HCT116 (cell line): Measurements from ENCODE around the gene PNPLA2. TPM values are rescaled to one million over a fixed set of nuclear protein-coding genes. Genes with fewer than 3 reads are reported as not detected.

Source experiments
- ATAC-seq: fragments of 200-7000 bp; cut with Tn5 transposase; 2 replicates; pipeline ENCODE4 v1.9.1; 2020; ENCODE audit warnings: mild to moderate bottlenecking, moderate library complexity
- BruUV-seq: library from RNA; stranded (reverse); fragments of 400-500 nt; replicated peaks from 2 replicates; lab custom pipeline; 2021; lab: Mats Ljungman, UMichigan
- CTCF ChIA-PET: fragments of 300-600 bp; sonication (Branson Sonifier 250); formaldehyde crosslinking; loops from one replicate; lab custom pipeline; 2021; ENCODE audit warnings: antibody characterized with exemption; lab: Charles Lee
- POLR2A ChIA-PET: fragments of 300-600, 350-600 bp; sonication (Branson Sonifier 250); formaldehyde crosslinking; loops from one replicate; lab custom pipeline; 2021; ENCODE audit warnings: antibody characterized with exemption; lab: Charles Lee
- RAD21 ChIA-PET, 2 experiments: fragments of 300-600 bp; sonication (Branson Sonifier 250); formaldehyde crosslinking; loops; one replicate each; lab custom pipeline; 2023; ENCODE audit warnings: low total read pairs in 2 of 2; ENCODE audit not compliant: uncharacterized antibody in 2 of 2, unreplicated experiment in 2 of 2, low non-redundant PET in 1 of 2; lab: Charles Lee
- DNase-seq: peaks from one replicate; pipeline ENCODE4 v3.0.0-alpha.2; 2010; ENCODE audit warnings: low read depth, low spot score
- H2AFZ ChIP-seq: fragments of 200-600 bp; shearing (Covaris generic), sonication (generic); 2 replicates; pipeline ENCODE4 v1.6.1; 2017; ENCODE audit warnings: low read depth, mixed run types, mixed read lengths, antibody characterized with exemption, low read length; ENCODE audit not compliant: poor library complexity, severe bottlenecking
- H3K27ac ChIP-seq: 2 replicates; pipeline ENCODE4 v1.5.1; 2012; ENCODE audit warnings: low read depth, low read length
- H3K27me3 ChIP-seq: fragments of 200-600 bp; sonication (generic); 2 replicates; pipeline ENCODE4 v1.6.1; 2016; ENCODE audit warnings: mixed run types, low read length, mixed read lengths; ENCODE audit not compliant: insufficient read depth
- H3K36me3 ChIP-seq, 2 experiments: fragments of 200-500 bp in 1 of 2; fragments of 200-600 bp in 1 of 2; sonication (Bioruptor generic) in 1 of 2; sonication (generic) in 1 of 2; 2 replicates each; pipeline versions ENCODE4 v1.5.1 to v1.6.1; 2014 to 2016; ENCODE audit warnings: low read length in 2 of 2, inconsistent platforms in 1 of 2, mixed read lengths in 1 of 2, mixed run types in 1 of 2; ENCODE audit not compliant: insufficient read depth in 2 of 2, control insufficient read depth in 1 of 2
- H3K4me1 ChIP-seq, 2 experiments: fragments of 200-600 bp in 1 of 2; sonication (generic) in 1 of 2; 2 replicates each; pipeline versions ENCODE4 v1.5.1 to v1.6.1; 2012 to 2017; ENCODE audit warnings: low read length in 2 of 2, inconsistent platforms in 1 of 2, mild to moderate bottlenecking in 1 of 2, mixed read lengths in 1 of 2, mixed run types in 1 of 2, moderate library complexity in 1 of 2; ENCODE audit not compliant: insufficient read depth in 2 of 2, control insufficient read depth in 1 of 2
- H3K4me2 ChIP-seq: fragments of 200-600 bp; sonication (generic); 2 replicates; pipeline ENCODE4 v1.6.1; 2017; ENCODE audit warnings: mixed run types, low read length, mixed read lengths
- H3K4me3 ChIP-seq, 2 experiments: fragments of 200-600 bp in 1 of 2; sonication (generic) in 1 of 2; replicated peaks in 1 of 2; 2 replicates each; pipeline ENCODE4 v1.5.1; 2011 to 2016; ENCODE audit warnings: low read length in 2 of 2, control low read depth in 1 of 2, low read depth in 1 of 2, mild to moderate bottlenecking in 1 of 2, mixed read lengths in 1 of 2, mixed run types in 1 of 2
- H3K79me2 ChIP-seq: fragments of 200-600 bp; sonication (generic); 2 replicates; pipeline ENCODE4 v1.6.1; 2017; ENCODE audit warnings: mild to moderate bottlenecking, mixed run types, low read length, moderate library complexity, mixed read lengths; ENCODE audit not compliant: insufficient read depth
- H3K9ac ChIP-seq: fragments of 200-600 bp; sonication (generic); 2 replicates; pipeline ENCODE4 v1.6.1; 2016; ENCODE audit warnings: low read length, mixed read lengths
- H3K9me2 ChIP-seq: fragments of 200-600 bp; sonication (generic), shearing (Covaris generic); 2 replicates; pipeline ENCODE4 v1.6.1; 2017; ENCODE audit warnings: mixed run types, mild to moderate bottlenecking, moderate library complexity; ENCODE audit not compliant: insufficient read depth
- H3K9me3 ChIP-seq, 2 experiments: fragments of 200-500 bp in 1 of 2; fragments of 200-600 bp in 1 of 2; sonication (Bioruptor generic) in 1 of 2; sonication (generic) in 1 of 2; 2 replicates each; pipeline ENCODE4 v1.6.1; 2014 to 2017; ENCODE audit warnings: low read length in 2 of 2, mixed read lengths in 2 of 2, inconsistent platforms in 1 of 2, low read depth in 1 of 2, mild to moderate bottlenecking in 1 of 2, mixed run types in 1 of 2, moderate library complexity in 1 of 2; ENCODE audit not compliant: control insufficient read depth in 1 of 2, insufficient read depth in 1 of 2
- H4K20me1 ChIP-seq: fragments of 200-600 bp; sonication (generic), shearing (Covaris generic); 2 replicates; pipeline ENCODE4 v1.6.1; 2017; ENCODE audit warnings: mixed run types, mild to moderate bottlenecking, moderate library complexity; ENCODE audit not compliant: insufficient read depth
- CBX3 ChIP-seq: IDR thresholded peaks from 2 replicates; pipeline ENCODE4 v1.6.1; 2012; ENCODE audit warnings: low read depth
- CTCF ChIP-seq, 3 experiments: fragments of 200-600 bp in 1 of 3; sonication (generic) in 1 of 3; IDR thresholded peaks in 2 of 3; conservative IDR thresholded peaks in 1 of 3; 2 replicates each; pipeline ENCODE4 v1.5.1; 2012 to 2017; ENCODE audit warnings: low read depth in 2 of 3, low read length in 2 of 3, antibody characterized with exemption in 1 of 3, borderline replicate concordance in 1 of 3, control low read depth in 1 of 3, mild to moderate bottlenecking in 1 of 3, mixed read lengths in 1 of 3, mixed run types in 1 of 3, moderate library complexity in 1 of 3; ENCODE audit not compliant: insufficient read depth in 1 of 3
- FOSL1 ChIP-seq: IDR thresholded peaks from 2 replicates; pipeline ENCODE4 v1.6.1; 2012; ENCODE audit warnings: low read depth
- SP1 ChIP-seq: IDR thresholded peaks from 2 replicates; pipeline ENCODE4 v1.6.1; 2012; ENCODE audit warnings: low read depth
- SRF ChIP-seq: IDR thresholded peaks from 2 replicates; pipeline ENCODE4 v1.6.1; 2012; ENCODE audit warnings: low read depth
- TCF7L2 ChIP-seq: IDR thresholded peaks from 2 replicates; pipeline ENCODE4 v1.7.0; 2011; ENCODE audit warnings: borderline replicate concordance, inconsistent platforms; ENCODE audit not compliant: insufficient read depth, insufficient read length; ENCODE audit errors: extremely low read depth
- YY1 ChIP-seq: IDR thresholded peaks from 2 replicates; pipeline ENCODE4 v1.6.1; 2011; ENCODE audit warnings: low read length, low read depth, moderate library complexity, mild to moderate bottlenecking; ENCODE audit not compliant: insufficient replicate concordance; ENCODE audit errors: extremely low read depth
- intact Hi-C: fragments of 100-400 bp; cut with micrococcal nuclease; formaldehyde crosslinking; loops from 2 replicates; pipeline ENCODE4 v1.10.0; 2022
- total RNA-seq: library from RNA; stranded (reverse); gene quantifications from one replicate; pipeline ENCODE4 v1.2.1, GENCODE V29; 2021; ENCODE audit not compliant: unreplicated experiment

PNPLA2 gene
- total RNA-seq, 1 experiment from 2014 or later: 124 TPM

GRCh38 chr11:769887-770641, 48.6 kb upstream of the PNPLA2 start:
- H3K9ac ChIP-seq: no peak overlapping the region
- H3K9me2 ChIP-seq: no peaks in the 10 kb centered on the region
- H3K9me3 ChIP-seq: no peaks in the 10 kb centered on the region
- no peak for TF ChIP-seq CTCF (IDR thresholded peaks at IDR 0.05 in 2 of 3, conservative IDR thresholded peaks at IDR 0.05 in 1 of 3; ENCODE audit: borderline replicate concordance in 1 of 3, insufficient read depth in 1 of 3, low read depth in 2 of 3, low read length in 2 of 3)
- TF ChIP-seq CBX3: no peak
- no peak for TF ChIP-seq TCF7L2
- TF ChIP-seq SRF: no peak
- no peak for TF ChIP-seq SP1
- TF ChIP-seq YY1: no peak
- no peak for TF ChIP-seq FOSL1
- H3K4me3 ChIP-seq: no peak overlapping the region
- no peak for DNase-seq
- no peak overlapping the region for H3K4me2 ChIP-seq
- H3K4me1 ChIP-seq: peaks cover under 1 to 15% of the 10 kb centered on the region in 2 experiments
- RAD21 ChIA-PET: no interaction called here
- no peak overlapping the region for H2AFZ ChIP-seq
- H3K36me3 ChIP-seq: peaks cover 24 to 61% of the 10 kb centered on the region in 2 experiments
- POLR2A ChIA-PET: no interaction called here
- intact Hi-C loops: no loop called here
- no peak for ATAC-seq
- H3K79me2 ChIP-seq: peaks cover 43% of the 10 kb centered on the region
- no peaks in the 10 kb centered on the region; the same call in 1 of the 2 replicates for H4K20me1 ChIP-seq
- TSS peak; percentile 27 for BruUV-seq
- no peak overlapping the region for H3K27ac ChIP-seq
- no peaks in the 10 kb centered on the region for H3K27me3 ChIP-seq
- CTCF ChIA-PET: no interaction called here
